Left ventricle myocardium inferior (tissue), 1 donor: ENCODE results near the gene CCPG1. TPM values are rescaled to one million over a fixed set of nuclear protein-coding genes. Genes with fewer than 3 reads are reported as not detected.
A peak's percentile ranks its signal among the peaks of the same experiment; 100 is the strongest.
"Not testable (repeated sequence)": the region's sequence is repeated elsewhere in the genome, so short reads cannot be mapped to it uniquely, and the experiment has no call there.

Experiments
- DNase-seq: peaks from one replicate; pipeline ENCODE4 v3.0.0-alpha.2; 2020
- H3K27ac ChIP-seq: fragments of 200-600 bp; replicated peaks from 2 replicates; pipeline ENCODE4 v1.8.0; 2021
- H3K27me3 ChIP-seq: fragments of 200-600 bp; 2 replicates; pipeline ENCODE4 v1.8.0; 2021; ENCODE audit warnings: low read depth
- H3K36me3 ChIP-seq: fragments of 200-600 bp; 2 replicates; pipeline ENCODE4 v1.8.0; 2021
- H3K4me1 ChIP-seq: fragments of 200-600 bp; 2 replicates; pipeline ENCODE4 v1.8.0; 2021
- H3K4me3 ChIP-seq: fragments of 200-600 bp; 2 replicates; pipeline ENCODE4 v1.8.0; 2021; ENCODE audit warnings: mild to moderate bottlenecking, moderate library complexity
- H3K9me3 ChIP-seq: fragments of 200-600 bp; replicated peaks from 2 replicates; pipeline ENCODE4 v1.8.0; 2021
- CTCF ChIP-seq: fragments of 200-600 bp; IDR thresholded peaks from 2 replicates; pipeline ENCODE4 v1.8.0; 2021; ENCODE audit warnings: antibody characterized with exemption, mild to moderate bottlenecking, borderline replicate concordance
- intact Hi-C: fragments of 100-400 bp; cut with micrococcal nuclease; formaldehyde crosslinking; loops from one replicate; pipeline ENCODE4 v1.11.0; 2022
- total RNA-seq: library from RNA; stranded (reverse); fragmentation: NEBNext Ultra II Directional; extraction: Animal tissue kit (Norgen Biotek cat#: 25700); gene quantifications from one replicate; pipeline ENCODE4 v1.2.1, GENCODE V29; 2021
- donor health status: DM: no; HTN: yes; CAD: no; lungs with severe emphysema.

Gene CCPG1
- total RNA-seq, 1 donor from 2014 or later, result 94.6 TPM

GRCh38 chr15:55403531-55403930, 4.6 kb downstream of the CCPG1 start:
- no peaks in the 10 kb centered on the region for H3K36me3 ChIP-seq
- peak overlapping the region; percentile 48 for H3K27ac ChIP-seq
- intact Hi-C loops, result no loop called here
- no peaks in the 10 kb centered on the region for H3K9me3 ChIP-seq
- H3K4me1 ChIP-seq, result peaks cover 59% of the 10 kb centered on the region
- no peak for DNase-seq
- H3K4me3 ChIP-seq, result no peak overlapping the region
- no peak for TF ChIP-seq CTCF
- H3K27me3 ChIP-seq, result no peaks in the 10 kb centered on the region

GRCh38 chr15:55402707-55403106, 5.5 kb downstream of the CCPG1 start:
- H3K36me3 ChIP-seq, result no peaks in the 10 kb centered on the region
- no peak overlapping the region for H3K4me3 ChIP-seq
- intact Hi-C loops, result no loop called here

GRCh38 chr15:55401786-55402246, 6.3 kb downstream of the CCPG1 start:
- Histone ChIP-seq H3K4me1 (peaks cover 45% of the 10 kb centered on the region), H3K9me3 (no peaks in the 10 kb centered on the region), H3K4me3 (no peak overlapping the region), H3K36me3 (no peaks in the 10 kb centered on the region), H3K27me3 (no peaks in the 10 kb centered on the region), H3K27ac (no peak overlapping the region)
- TF ChIP-seq CTCF, result no peak
- DNase-seq, result no peak
- intact Hi-C loops, result no loop called here

More at GRCh38 chr15:55402707-55403106, 5.5 kb downstream of the CCPG1 start:
- Histone ChIP-seq H3K27me3 (no peaks in the 10 kb centered on the region), H3K27ac (peak overlapping the region; percentile 48), H3K9me3 (no peaks in the 10 kb centered on the region), H3K4me1 (peaks cover 54% of the 10 kb centered on the region)
- DNase-seq, result no peak
- TF ChIP-seq CTCF, result no peak

- H3K36me3 ChIP-seq, H3K27me3 ChIP-seq, H3K4me3 ChIP-seq, H3K9me3 ChIP-seq, H3K27ac ChIP-seq, DNase-seq, intact Hi-C loops: not testable (repeated sequence)
- peaks cover 31% of the 10 kb centered on the region for H3K4me1 ChIP-seq
Observed at GRCh38 chr15:55400050-55400449, 8.1 kb downstream of the CCPG1 start.

- no peak for DNase-seq
- H3K36me3 ChIP-seq, result no peaks in the 10 kb centered on the region
- no peak overlapping the region for H3K27ac ChIP-seq
- TF ChIP-seq CTCF, result no peak
- intact Hi-C loops, result no loop called here
- H3K4me3 ChIP-seq, result no peak overlapping the region
- H3K9me3 ChIP-seq, result no peaks in the 10 kb centered on the region
- H3K4me1 ChIP-seq, result peaks cover 13% of the 10 kb centered on the region
- H3K27me3 ChIP-seq, result no peaks in the 10 kb centered on the region
Observed at GRCh38 chr15:55398243-55398642, 9.9 kb downstream of the CCPG1 start.

- no peaks in the 10 kb centered on the region for H3K9me3 ChIP-seq
- no peak overlapping the region for H3K27ac ChIP-seq
- no peaks in the 10 kb centered on the region for H3K4me1 ChIP-seq
- intact Hi-C loops, result no loop called here
- no peak for DNase-seq
- H3K27me3 ChIP-seq, result no peaks in the 10 kb centered on the region
- H3K36me3 ChIP-seq, result no peaks in the 10 kb centered on the region
- no peak overlapping the region for H3K4me3 ChIP-seq
- TF ChIP-seq CTCF, result no peak
Observed at GRCh38 chr15:55394694-55395093, 13.5 kb downstream of the CCPG1 start.
